Caco-2 (cell line): ENCODE measurements around the gene ARSH. TPM values are rescaled to one million over a fixed set of nuclear protein-coding genes. Genes with fewer than 3 reads are reported as not detected.
"Not testable (repeated sequence)": the region's sequence is repeated elsewhere in the genome, so short reads cannot be mapped to it uniquely, and the experiment has no call there.

ENCODE experiments used
- BruUV-seq: library from RNA; stranded (reverse); fragments of 400-500 nt; replicated peaks from 2 replicates; lab custom pipeline; 2021; lab: Mats Ljungman, UMichigan
- CTCF ChIA-PET: fragments of 300-600 bp; sonication (Branson Sonifier 250); formaldehyde crosslinking; loops from one replicate; lab custom pipeline; 2022; ENCODE audit warnings: antibody characterized with exemption; lab: Charles Lee
- POLR2A ChIA-PET: fragments of 300-600 bp; sonication (Branson Sonifier 250); formaldehyde crosslinking; loops from one replicate; lab custom pipeline; 2022; ENCODE audit warnings: antibody characterized with exemption; lab: Charles Lee
- DNase-seq, 2 experiments: peaks; one replicate each; pipeline versions ENCODE4 v3.0.0 to v3.0.0-alpha.2; 2020 to 2022
- H3K27me3 ChIP-seq: replicated peaks from 2 replicates; pipeline ENCODE4 v1.6.0; 2011; ENCODE audit warnings: low read length; ENCODE audit not compliant: control insufficient read depth, insufficient read depth
- H3K36me3 ChIP-seq: 2 replicates; pipeline ENCODE4 v1.5.1; 2011; ENCODE audit warnings: low read length; ENCODE audit not compliant: control insufficient read depth, insufficient read depth
- H3K4me1 ChIP-seq: fragments of 250-450 bp; sonication (Bioruptor Pico); 2 replicates; pipeline ENCODE4 v1.5.1; 2020; ENCODE audit warnings: mild to moderate bottlenecking
- H3K4me3 ChIP-seq: 2 replicates; pipeline ENCODE4 v1.5.1; 2011; ENCODE audit warnings: low read depth, mild to moderate bottlenecking, control low read depth, low read length
- H3K9me3 ChIP-seq: fragments of 250-450 bp; sonication (Bioruptor Pico); 2 replicates; pipeline ENCODE4 v1.5.1; 2020; ENCODE audit warnings: mild to moderate bottlenecking, moderate library complexity
- H3K27ac Mint-ChIP-seq: one replicate; pipeline ENCODE4 v1.8.0; 2022; ENCODE audit warnings: mixed read lengths; ENCODE audit not compliant: unreplicated experiment
- H3K27me3 Mint-ChIP-seq: one replicate; pipeline ENCODE4 v1.8.0; 2022; ENCODE audit warnings: mixed read lengths; ENCODE audit not compliant: insufficient read depth, unreplicated experiment
- H3K36me3 Mint-ChIP-seq: one replicate; pipeline ENCODE4 v1.8.0; 2022; ENCODE audit warnings: mild to moderate bottlenecking, mixed read lengths; ENCODE audit not compliant: insufficient read depth, unreplicated experiment
- H3K4me1 Mint-ChIP-seq: one replicate; pipeline ENCODE4 v1.8.0; 2022; ENCODE audit warnings: low read depth, mixed read lengths; ENCODE audit not compliant: unreplicated experiment
- H3K4me3 Mint-ChIP-seq: one replicate; pipeline ENCODE4 v1.8.0; 2022; ENCODE audit warnings: mild to moderate bottlenecking, moderate library complexity, mixed read lengths; ENCODE audit not compliant: unreplicated experiment
- H3K9me3 Mint-ChIP-seq: one replicate; pipeline ENCODE4 v1.8.0; 2022; ENCODE audit warnings: mixed read lengths; ENCODE audit not compliant: unreplicated experiment
- intact Hi-C: fragments of 100-400 bp; cut with micrococcal nuclease; formaldehyde crosslinking; loops from one replicate; pipeline ENCODE4 v1.10.0; 2022; ENCODE audit not compliant: unreplicated experiment
- total RNA-seq: library from RNA; stranded (reverse); gene quantifications from 2 replicates; pipeline ENCODE4 v1.2.3, GENCODE V29; 2022
- TF ChIP-seq, protein P1 (sequence below), 2 experiments: fragments of 200-600 bp in 1 of 2; IDR thresholded peaks; 1 replicate in 1 of 2; 2 replicates in 1 of 2; pipeline versions ENCODE4 v1.5.1 to v1.8.0; 2011 to 2022; ENCODE audit warnings: antibody characterized with exemption in 1 of 2, control low read depth in 1 of 2, inconsistent platforms in 1 of 2, low read depth in 1 of 2, low read length in 1 of 2, mild to moderate bottlenecking in 1 of 2, moderate library complexity in 1 of 2; ENCODE audit not compliant: insufficient read depth in 1 of 2, severe bottlenecking in 1 of 2, unreplicated experiment in 1 of 2

The ARSH gene
- total RNA-seq, 1 experiment from 2014 or later, result not detected

DNA sequence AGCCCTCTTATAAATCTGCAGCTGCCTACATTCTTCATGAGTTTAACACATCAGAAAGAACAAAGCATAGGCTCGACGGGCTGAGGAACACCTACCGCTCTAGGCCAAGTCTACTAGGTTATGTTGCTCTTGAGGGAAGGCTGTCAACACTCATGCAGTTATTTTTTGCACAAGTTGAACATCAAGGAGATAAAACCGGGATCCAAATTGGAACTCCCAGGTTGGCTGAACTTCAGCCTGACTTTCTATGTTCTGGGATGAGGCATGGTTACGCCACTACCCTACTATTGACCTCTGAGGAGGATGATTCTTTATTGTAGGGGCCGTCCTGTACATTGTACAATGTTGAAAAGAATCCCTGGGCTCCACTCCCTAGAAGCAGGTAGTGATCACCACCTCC is 37.3 kb upstream of the ARSH start:
- BruUV-seq, result no TSS peak
- TF ChIP-seq, protein P1, sequence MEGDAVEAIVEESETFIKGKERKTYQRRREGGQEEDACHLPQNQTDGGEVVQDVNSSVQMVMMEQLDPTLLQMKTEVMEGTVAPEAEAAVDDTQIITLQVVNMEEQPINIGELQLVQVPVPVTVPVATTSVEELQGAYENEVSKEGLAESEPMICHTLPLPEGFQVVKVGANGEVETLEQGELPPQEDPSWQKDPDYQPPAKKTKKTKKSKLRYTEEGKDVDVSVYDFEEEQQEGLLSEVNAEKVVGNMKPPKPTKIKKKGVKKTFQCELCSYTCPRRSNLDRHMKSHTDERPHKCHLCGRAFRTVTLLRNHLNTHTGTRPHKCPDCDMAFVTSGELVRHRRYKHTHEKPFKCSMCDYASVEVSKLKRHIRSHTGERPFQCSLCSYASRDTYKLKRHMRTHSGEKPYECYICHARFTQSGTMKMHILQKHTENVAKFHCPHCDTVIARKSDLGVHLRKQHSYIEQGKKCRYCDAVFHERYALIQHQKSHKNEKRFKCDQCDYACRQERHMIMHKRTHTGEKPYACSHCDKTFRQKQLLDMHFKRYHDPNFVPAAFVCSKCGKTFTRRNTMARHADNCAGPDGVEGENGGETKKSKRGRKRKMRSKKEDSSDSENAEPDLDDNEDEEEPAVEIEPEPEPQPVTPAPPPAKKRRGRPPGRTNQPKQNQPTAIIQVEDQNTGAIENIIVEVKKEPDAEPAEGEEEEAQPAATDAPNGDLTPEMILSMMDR (IDR thresholded peaks at IDR 0.05; ENCODE audit: insufficient read depth in 1 of 2, low read depth in 1 of 2, low read length in 1 of 2, severe bottlenecking in 1 of 2, unreplicated experiment in 1 of 2), result no peak
- H3K4me3 ChIP-seq, result no peak overlapping the region
- Mint-ChIP-seq H3K9me3 (no peaks in the 10 kb centered on the region), H3K36me3 (no peaks in the 10 kb centered on the region), H3K4me3 (no peak overlapping the region), H3K27ac (no peak overlapping the region), H3K27me3 (no peaks in the 10 kb centered on the region), H3K4me1 (peaks cover 2% of the 10 kb centered on the region)
- no peaks in the 10 kb centered on the region for H3K27me3 ChIP-seq
- H3K4me1 ChIP-seq, result peaks cover 4% of the 10 kb centered on the region; the same call in 1 of the 2 replicates
- DNase-seq, result no peak
- CTCF ChIA-PET, result no interaction called here
- no peaks in the 10 kb centered on the region for H3K36me3 ChIP-seq
- POLR2A ChIA-PET, result no interaction called here
- H3K9me3 ChIP-seq, result no peaks in the 10 kb centered on the region
- intact Hi-C loops, result no loop called here

DNA sequence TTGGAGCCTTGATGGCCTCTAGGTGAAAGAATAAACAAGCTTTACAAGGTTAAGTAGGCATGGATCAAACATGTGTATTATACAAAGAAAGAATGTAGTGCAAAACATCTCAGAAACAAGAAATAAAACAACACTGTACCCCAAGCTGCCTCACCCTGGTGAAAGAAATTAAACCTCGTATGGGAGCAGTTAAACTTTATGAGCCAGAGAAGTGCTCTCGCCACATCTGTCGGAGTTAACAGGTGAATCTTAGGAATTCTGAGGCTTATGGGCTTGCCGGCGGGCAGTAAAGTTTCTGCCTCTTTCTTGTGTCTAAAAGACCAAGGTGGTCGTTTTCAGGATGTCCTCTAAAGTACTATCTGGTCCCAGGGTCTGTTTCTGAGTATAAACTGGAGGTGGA is 34.0 kb upstream of the ARSH start:
- H3K36me3 Mint-ChIP-seq, result no peaks in the 10 kb centered on the region
- BruUV-seq, result no TSS peak

DNA sequence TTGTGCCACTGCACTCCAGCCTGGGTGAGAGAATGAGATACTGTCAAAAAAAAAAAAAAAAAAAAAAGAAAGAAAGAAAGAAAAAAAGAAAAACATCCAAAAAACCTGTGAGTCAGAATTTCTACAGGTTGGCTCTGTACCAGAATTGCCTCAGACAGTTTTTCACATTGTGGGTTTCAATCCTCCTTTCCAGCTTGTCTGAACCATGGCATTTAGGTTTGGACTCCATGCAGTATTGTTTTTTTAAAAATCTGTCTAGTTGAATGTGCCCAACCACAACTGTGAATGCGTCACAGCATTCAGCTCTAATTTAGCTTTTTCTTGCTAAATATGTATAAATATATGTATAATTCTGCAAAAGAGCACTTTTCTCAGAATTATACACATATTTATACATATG is 31.4 kb upstream of the ARSH start:
- intact Hi-C loops, result no loop called here
- Histone ChIP-seq H3K27me3 (no peaks in the 10 kb centered on the region), H3K4me3 (no peak overlapping the region), H3K9me3 (no peaks in the 10 kb centered on the region), H3K36me3 (no peaks in the 10 kb centered on the region), H3K4me1 (no peaks in the 10 kb centered on the region)
- H3K9me3 Mint-ChIP-seq, result no peaks in the 10 kb centered on the region
- TF ChIP-seq, protein P1 (IDR thresholded peaks at IDR 0.05; ENCODE audit: insufficient read depth in 1 of 2, low read depth in 1 of 2, low read length in 1 of 2, severe bottlenecking in 1 of 2, unreplicated experiment in 1 of 2), result no peak
- peaks cover 5% of the 10 kb centered on the region for H3K4me1 Mint-ChIP-seq
- no peak overlapping the region for H3K27ac Mint-ChIP-seq
- BruUV-seq, result no TSS peak
- no peak for DNase-seq
- H3K36me3 Mint-ChIP-seq, result no peaks in the 10 kb centered on the region
- H3K4me3 Mint-ChIP-seq, result no peak overlapping the region
- CTCF ChIA-PET, result no interaction called here
- no peaks in the 10 kb centered on the region for H3K27me3 Mint-ChIP-seq
- POLR2A ChIA-PET, result no interaction called here

More for the DNA sequence above, 34.0 kb upstream of the ARSH start:
- Histone ChIP-seq H3K27me3 (no peaks in the 10 kb centered on the region), H3K9me3 (no peaks in the 10 kb centered on the region), H3K36me3 (no peaks in the 10 kb centered on the region), H3K4me1 (no peaks in the 10 kb centered on the region), H3K4me3 (no peak overlapping the region)
- POLR2A ChIA-PET, result no interaction called here
- Mint-ChIP-seq H3K4me1 (peaks cover 5% of the 10 kb centered on the region), H3K4me3 (no peak overlapping the region), H3K9me3 (no peaks in the 10 kb centered on the region), H3K27ac (no peak overlapping the region), H3K27me3 (no peaks in the 10 kb centered on the region)
- CTCF ChIA-PET, result no interaction called here
- TF ChIP-seq, protein P1 (IDR thresholded peaks at IDR 0.05; ENCODE audit: insufficient read depth in 1 of 2, low read depth in 1 of 2, low read length in 1 of 2, severe bottlenecking in 1 of 2, unreplicated experiment in 1 of 2), result no peak
- no peak for DNase-seq
- intact Hi-C loops, result no loop called here

DNA sequence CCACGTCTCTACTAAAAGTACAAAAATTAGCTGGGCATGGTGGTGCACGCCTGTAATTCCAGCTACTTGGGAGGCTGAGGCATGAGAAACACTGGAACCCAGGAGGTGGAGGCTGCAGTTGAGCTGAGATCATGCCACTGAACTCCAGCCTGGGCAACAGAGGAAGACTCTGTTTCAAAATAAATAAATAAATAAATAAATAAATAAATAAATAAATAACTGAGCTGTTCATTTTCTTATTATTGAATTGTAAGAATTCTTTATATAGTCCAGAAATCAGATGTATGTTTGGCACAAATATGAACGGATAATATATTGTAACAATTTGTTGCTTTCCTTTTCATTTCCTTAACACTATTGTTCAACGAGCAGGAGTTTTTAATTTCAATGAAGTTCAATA is 27.7 kb upstream of the ARSH start:
- POLR2A ChIA-PET, result not testable (repeated sequence)

More for the DNA sequence above, 27.7 kb upstream of the ARSH start:
- H3K27me3 Mint-ChIP-seq, DNase-seq, H3K27ac Mint-ChIP-seq, H3K4me1 ChIP-seq, H3K36me3 ChIP-seq, CTCF ChIA-PET, H3K4me1 Mint-ChIP-seq, intact Hi-C loops, H3K27me3 ChIP-seq, H3K9me3 ChIP-seq, BruUV-seq, H3K4me3 Mint-ChIP-seq, H3K9me3 Mint-ChIP-seq, H3K36me3 Mint-ChIP-seq, H3K4me3 ChIP-seq: not testable (repeated sequence)
